Kidney (tissue), 14 donors: ENCODE results near the gene PLXNB1. TPM values are rescaled to one million over a fixed set of nuclear protein-coding genes. Genes with fewer than 3 reads are reported as not detected.

Experiments
- DNase-seq, 5 donors: peaks; one replicate each; pipeline ENCODE4 v3.0.0-alpha.2; 2013 to 2020
- FAIRE-seq: peaks from 2 replicates; lab custom pipeline; 2012; peaks lifted over from hg19 to GRCh38; lab: Jason Lieb, UNC
- H3K27ac ChIP-seq, 2 donors: one replicate each; pipeline ENCODE4 v1.7.0; 2013; ENCODE audit warnings: low read depth in 2 of 2, low read length in 2 of 2, inconsistent platforms in 1 of 2
- H3K27me3 ChIP-seq: one replicate; pipeline ENCODE4 v1.7.1; 2013; ENCODE audit warnings: low read length, inconsistent platforms; ENCODE audit not compliant: control insufficient read depth, insufficient read depth
- H3K36me3 ChIP-seq, 3 donors: one replicate each; pipeline versions ENCODE4 v1.7.0 to v1.7.1; 2013; ENCODE audit warnings: low read length in 3 of 3, control low read depth in 1 of 3, inconsistent platforms in 1 of 3; ENCODE audit not compliant: insufficient read depth in 3 of 3, control insufficient read depth in 2 of 3
- H3K4me1 ChIP-seq, 3 donors: one replicate each; pipeline versions ENCODE4 v1.7.0 to v1.7.1; 2013; ENCODE audit warnings: low read length in 3 of 3, inconsistent platforms in 1 of 3, low read depth in 1 of 3; ENCODE audit not compliant: control insufficient read depth in 2 of 3, insufficient read depth in 2 of 3
- H3K4me3 ChIP-seq, 3 donors: one replicate each; pipeline versions ENCODE4 v1.7.0 to v1.8.1; 2013; ENCODE audit warnings: low read length in 3 of 3, control low read depth in 1 of 3, inconsistent platforms in 1 of 3
- H3K9ac ChIP-seq, 3 donors: one replicate each; pipeline versions ENCODE4 v1.7.0 to v1.7.1; 2013; ENCODE audit warnings: low read length in 3 of 3, control low read depth in 1 of 3, inconsistent platforms in 1 of 3
- H3K9me3 ChIP-seq, 3 donors: one replicate each; pipeline versions ENCODE4 v1.7.0 to v1.7.1; 2013; ENCODE audit warnings: low read length in 3 of 3, control low read depth in 1 of 3, inconsistent platforms in 1 of 3; ENCODE audit not compliant: control insufficient read depth in 2 of 3, insufficient read depth in 1 of 3
- intact Hi-C: fragments of 100-400 bp; cut with DNase I; formaldehyde crosslinking; loops from one replicate; pipeline ENCODE4 v1.11.1; 2022
- polyA plus RNA-seq: library from polyadenylated mRNA; stranded (reverse); fragments of 350-450 nt; fragmentation: Illumina TruSeq; extraction: RNeasy Lipid Tissue Mini Kit (QIAGEN cat#74804); gene quantifications from one replicate; pipeline ENCODE4 v1.2.3, GENCODE V29; 2014; ENCODE audit warnings: low read depth, low replicate concordance; ENCODE audit not compliant: insufficient read depth
- total RNA-seq: library from RNA; stranded (reverse); fragmentation: NEBNext Ultra II Directional; extraction: Animal tissue kit (Norgen Biotek cat#: 25700); gene quantifications from one replicate; pipeline ENCODE4 v1.2.1, GENCODE V29; 2021
- TF ChIP-seq, protein P1 (sequence below): IDR thresholded peaks from 3 replicates; pipeline ENCODE4 v1.5.1; 2012; ENCODE audit warnings: mild to moderate bottlenecking, moderate library complexity, borderline replicate concordance; ENCODE audit not compliant: insufficient read depth; ENCODE audit errors: extremely low read depth
- donor health status: control.
- donor health status: control.
- donor health status: control.
- donor health status: control.
- donor health status: control.
- donor health status: DM: yes; HTN: yes; CAD: no.
- donor health status: Normal renal cell carcinoma (clear cell type).

PLXNB1 gene
- total and polyA plus RNA-seq, 2 donors from 2014 or later = 101 to 224 TPM

DNA sequence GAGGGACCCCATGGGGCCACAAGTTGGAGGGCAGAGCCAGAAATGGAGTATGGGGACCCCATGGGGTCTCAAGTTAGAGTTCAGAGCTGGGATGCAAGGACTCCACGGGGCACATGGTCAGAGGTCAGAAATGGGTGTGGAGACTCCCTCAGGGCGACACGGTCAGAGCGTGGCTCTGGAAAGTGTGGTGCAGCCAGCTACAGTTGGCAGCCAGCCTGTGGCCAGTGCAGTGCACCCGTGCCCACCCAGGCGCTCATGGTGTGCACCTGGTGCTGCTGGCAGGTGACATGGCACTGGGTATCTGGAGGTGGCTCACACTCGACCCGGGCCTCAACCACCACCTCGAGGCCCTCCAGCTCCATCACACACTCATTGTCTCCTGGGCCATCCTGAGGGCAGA, 11.2 kb downstream of the PLXNB1 start:
- DNase-seq (peak in 1 of 5 donors; percentile 55), FAIRE-seq (no peak)
- intact Hi-C loops = no loop called here
- Histone ChIP-seq H3K4me3 (no peak overlapping the region), H3K27ac (no peak overlapping the region), H3K27me3 (no peaks in the 10 kb centered on the region), H3K36me3 (peaks cover 6 to 63% (median 35%) of the 10 kb centered on the region in 3 donors), H3K9ac (no peak overlapping the region), H3K9me3 (no peaks in the 10 kb centered on the region), H3K4me1 (peaks cover 0 to 18% (median 0%) of the 10 kb centered on the region in 3 donors)
- TF ChIP-seq, protein P1, sequence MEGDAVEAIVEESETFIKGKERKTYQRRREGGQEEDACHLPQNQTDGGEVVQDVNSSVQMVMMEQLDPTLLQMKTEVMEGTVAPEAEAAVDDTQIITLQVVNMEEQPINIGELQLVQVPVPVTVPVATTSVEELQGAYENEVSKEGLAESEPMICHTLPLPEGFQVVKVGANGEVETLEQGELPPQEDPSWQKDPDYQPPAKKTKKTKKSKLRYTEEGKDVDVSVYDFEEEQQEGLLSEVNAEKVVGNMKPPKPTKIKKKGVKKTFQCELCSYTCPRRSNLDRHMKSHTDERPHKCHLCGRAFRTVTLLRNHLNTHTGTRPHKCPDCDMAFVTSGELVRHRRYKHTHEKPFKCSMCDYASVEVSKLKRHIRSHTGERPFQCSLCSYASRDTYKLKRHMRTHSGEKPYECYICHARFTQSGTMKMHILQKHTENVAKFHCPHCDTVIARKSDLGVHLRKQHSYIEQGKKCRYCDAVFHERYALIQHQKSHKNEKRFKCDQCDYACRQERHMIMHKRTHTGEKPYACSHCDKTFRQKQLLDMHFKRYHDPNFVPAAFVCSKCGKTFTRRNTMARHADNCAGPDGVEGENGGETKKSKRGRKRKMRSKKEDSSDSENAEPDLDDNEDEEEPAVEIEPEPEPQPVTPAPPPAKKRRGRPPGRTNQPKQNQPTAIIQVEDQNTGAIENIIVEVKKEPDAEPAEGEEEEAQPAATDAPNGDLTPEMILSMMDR = no peak

DNA sequence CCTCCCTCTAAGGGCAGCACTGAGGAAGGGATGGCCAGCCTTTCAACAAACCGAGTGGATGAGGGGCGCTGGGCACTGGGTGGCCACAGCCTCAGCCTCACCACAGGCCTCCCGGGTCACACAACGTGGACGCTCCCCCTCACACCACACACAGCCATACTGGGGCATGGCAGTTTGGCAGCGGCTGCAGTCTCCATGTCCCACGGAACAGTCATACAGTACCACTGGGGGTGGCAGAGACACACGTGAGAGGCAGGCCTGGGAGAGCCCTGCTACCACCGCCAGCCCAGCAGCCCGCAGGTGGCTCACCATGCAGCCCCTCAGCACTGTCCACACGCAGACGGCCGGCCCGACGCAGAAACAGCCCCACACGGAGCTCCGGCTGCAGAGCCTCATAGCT, 11.7 kb downstream of the PLXNB1 start:
- TF ChIP-seq, protein P1 = no peak
- no peak overlapping the region for H3K4me3 ChIP-seq
- peaks cover 6 to 68% (median 39%) of the 10 kb centered on the region in 3 donors for H3K36me3 ChIP-seq
- no peaks in the 10 kb centered on the region for H3K9me3 ChIP-seq
- peaks cover 0 to 13% (median 0%) of the 10 kb centered on the region in 3 donors for H3K4me1 ChIP-seq
- peak in 1 of 5 donors; percentile 48 for DNase-seq
- intact Hi-C loops = no loop called here
- FAIRE-seq = no peak
- H3K27me3 ChIP-seq = no peaks in the 10 kb centered on the region
- H3K27ac ChIP-seq = no peak overlapping the region
- no peak overlapping the region for H3K9ac ChIP-seq

DNA sequence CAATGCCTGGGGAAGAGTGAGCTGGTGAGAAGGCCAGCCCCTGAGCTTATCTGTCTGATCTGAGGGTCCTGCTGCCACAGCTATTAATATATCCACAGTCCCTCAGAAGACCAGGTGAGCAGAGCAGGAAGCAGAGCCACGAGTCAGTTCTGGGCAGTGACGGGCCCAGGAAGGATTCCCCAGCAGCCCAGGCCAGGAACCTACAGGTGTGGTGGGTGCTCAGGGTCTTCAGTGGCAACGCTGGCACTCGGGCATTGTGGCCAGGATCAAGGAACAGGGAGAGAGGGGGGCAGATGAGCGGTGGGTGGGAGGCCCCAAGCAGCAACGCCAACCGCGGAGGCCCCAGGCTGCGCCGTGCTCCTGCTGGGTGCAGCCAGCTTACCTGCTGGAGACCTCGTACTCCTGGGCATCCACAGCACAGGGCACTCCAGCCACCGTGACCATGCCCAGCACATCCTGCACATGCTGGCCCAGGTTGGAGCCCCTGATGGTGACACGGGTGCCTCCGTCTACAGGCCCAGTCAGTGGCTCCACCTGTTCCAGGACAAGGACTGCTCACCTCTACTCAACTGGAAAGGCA, 12.3 kb downstream of the PLXNB1 start:
- intact Hi-C loops = no loop called here
- TF ChIP-seq, protein P1 = no peak
- FAIRE-seq = no peak
- H3K27me3 ChIP-seq = no peaks in the 10 kb centered on the region
- peaks cover 0 to 7% (median 0%) of the 10 kb centered on the region in 3 donors for H3K4me1 ChIP-seq
- H3K27ac ChIP-seq = no peak overlapping the region
- no peak overlapping the region for H3K4me3 ChIP-seq
- H3K36me3 ChIP-seq = peaks cover 6 to 73% (median 43%) of the 10 kb centered on the region in 3 donors
- peak in 1 of 5 donors; percentile 64 for DNase-seq
- no peak overlapping the region for H3K9ac ChIP-seq
- no peaks in the 10 kb centered on the region for H3K9me3 ChIP-seq
